HepG2 (cell line): ENCODE measurements around the gene TSSK3. TPM values are rescaled to one million over a fixed set of nuclear protein-coding genes. Genes with fewer than 3 reads are reported as not detected.

Experiments
- PAX8 ChIP-seq: sonication (generic); formaldehyde crosslinking; IDR thresholded peaks from 2 replicates; pipeline ENCODE4 v1.8.0; 2022; ENCODE audit warnings: mild to moderate bottlenecking, missing genetic modification reagents, borderline replicate concordance
- RCOR2 ChIP-seq: IDR thresholded peaks from 2 replicates; pipeline ENCODE4 v1.6.1; 2016; ENCODE audit warnings: missing biosample characterization, missing genetic modification reagents
- SKI ChIP-seq: fragments of 450-650 bp; IDR thresholded peaks from one replicate; pipeline ENCODE4 v1.6.1; 2018; ENCODE audit warnings: mild to moderate bottlenecking; ENCODE audit not compliant: partially characterized antibody
- TCF7 ChIP-seq: sonication (generic); IDR thresholded peaks from 2 replicates; pipeline ENCODE4 v1.6.1; 2016; ENCODE audit warnings: antibody characterized with exemption, low read depth
- ZC3H13 ChIP-seq: sonication (generic); formaldehyde crosslinking; IDR thresholded peaks from 2 replicates; pipeline ENCODE4 v1.8.1; 2023; ENCODE audit warnings: mild to moderate bottlenecking, missing genetic modification reagents, moderate library complexity
- ZFAT ChIP-seq: sonication (generic); formaldehyde crosslinking; conservative IDR thresholded peaks from 2 replicates; pipeline ENCODE4 v1.8.1; 2023; ENCODE audit warnings: missing genetic modification reagents, inconsistent platforms
- ZNF124 ChIP-seq: sonication (generic); formaldehyde crosslinking; IDR thresholded peaks from 2 replicates; pipeline ENCODE4 v1.4.0; 2020; ENCODE audit warnings: missing genetic modification reagents
- ZNF3 ChIP-seq: IDR thresholded peaks from 2 replicates; pipeline ENCODE4 v1.7.0; 2017; ENCODE audit warnings: inconsistent platforms
- ZNF326 ChIP-seq: sonication (generic); formaldehyde crosslinking; IDR thresholded peaks from 2 replicates; pipeline ENCODE4 v1.4.0; 2020; ENCODE audit warnings: missing genetic modification reagents, borderline replicate concordance
- ZSCAN29 ChIP-seq: sonication (generic); formaldehyde crosslinking; conservative IDR thresholded peaks from 2 replicates; pipeline ENCODE4 v1.4.0; 2020; ENCODE audit warnings: mild to moderate bottlenecking, missing genetic modification reagents
- polyA plus RNA-seq, 8 experiments: library from polyadenylated mRNA; depleted of rRNA in 3 of 8; stranded (reverse) in 7 of 8; unstranded in 1 of 8; fragments of >200 nt; fragmentation: Illumina TruSeq in 4 of 8; extraction: Trizol in 4 of 8; gene quantifications; 2 replicates each; pipeline versions ENCODE4 v1.2.1 to v1.2.3, GENCODE V29; 2011 to 2016; ENCODE audit warnings: low read depth in 4 of 8, missing spikeins in 1 of 8, mixed read lengths in 1 of 8; ENCODE audit not compliant: insufficient read depth in 1 of 8
- total RNA-seq, 5 experiments: library from RNA; depleted of rRNA; stranded (reverse); fragments of >200 nt; fragmentation: Illumina TruSeq; extraction: Trizol; gene quantifications; 2 replicates each; pipeline ENCODE4 v1.2.3, GENCODE V29; 2016; ENCODE audit warnings: low read depth in 1 of 5
- TF ChIP-seq, protein P1 (sequence below): sonication (generic); formaldehyde crosslinking; IDR thresholded peaks from 2 replicates; pipeline ENCODE4 v1.5.0; 2020; ENCODE audit warnings: mild to moderate bottlenecking, missing genetic modification reagents
- TF ChIP-seq, protein P2 (sequence below): sonication (generic); formaldehyde crosslinking; IDR thresholded peaks from 2 replicates; pipeline ENCODE4 v1.4.0; 2020; ENCODE audit warnings: missing genetic modification reagents
- TF ChIP-seq, protein P3 (sequence below): sonication (generic); formaldehyde crosslinking; IDR thresholded peaks from 2 replicates; pipeline ENCODE4 v1.5.0; 2020; ENCODE audit warnings: mild to moderate bottlenecking, missing genetic modification reagents
- TF ChIP-seq, protein P4 (sequence below): fragments of 450-650 bp; IDR thresholded peaks from 2 replicates; pipeline ENCODE4 v1.6.1; 2016
- TF ChIP-seq, protein P5 (sequence below): sonication (generic); formaldehyde crosslinking; IDR thresholded peaks from 2 replicates; pipeline ENCODE4 v1.9.0; 2022; ENCODE audit warnings: low read depth, missing genetic modification reagents
- TF ChIP-seq, protein P6 (sequence below): sonication (generic); formaldehyde crosslinking; IDR thresholded peaks from 2 replicates; pipeline ENCODE4 v1.4.0; 2020; ENCODE audit warnings: missing genetic modification reagents, low read depth, mild to moderate bottlenecking, borderline replicate concordance
- TF ChIP-seq, protein P7 (sequence below): sonication (generic); formaldehyde crosslinking; IDR thresholded peaks from 2 replicates; pipeline ENCODE4 v1.5.0; 2020; ENCODE audit warnings: mild to moderate bottlenecking, missing genetic modification reagents

The TSSK3 gene
- total and polyA plus RNA-seq, 2 of the 13 experiments (the other 11 are each of a cell fraction or from before 2014, with no cell fraction given), result 1.0 to 1.1 TPM

DNA sequence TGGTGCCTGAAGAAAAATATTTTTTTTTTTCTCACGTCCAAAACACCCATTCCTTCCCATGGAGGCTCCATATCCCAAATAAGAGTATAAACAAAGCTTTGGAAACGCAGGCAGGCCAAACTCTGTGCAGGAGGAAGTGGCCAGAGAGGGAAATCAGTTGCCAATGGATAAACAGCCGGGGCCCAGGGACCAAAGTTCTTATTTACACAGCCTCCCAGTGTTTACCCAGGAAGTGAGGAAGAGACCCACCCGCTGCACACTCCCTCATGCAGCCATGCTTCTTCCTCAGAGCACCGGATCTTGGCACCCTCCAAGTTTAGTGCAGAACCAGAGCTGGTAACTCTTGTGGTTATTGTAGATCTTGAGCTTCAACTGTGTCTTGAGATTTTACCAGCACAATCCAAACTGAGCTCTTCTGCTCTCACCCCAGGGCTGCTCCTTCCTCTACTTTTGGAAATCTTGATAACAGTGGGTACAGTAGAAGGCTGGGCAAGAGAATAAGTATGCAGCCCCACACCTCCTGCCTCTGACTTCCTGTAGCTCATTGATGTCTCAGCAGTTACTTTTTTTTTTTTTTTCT lies 40.5 kb upstream of the TSSK3 start (continued):
- no peak; the same call in 1 of the 2 replicates for TF ChIP-seq RCOR2
- TF ChIP-seq PAX8 (CRISPR knock-in tag), result no peak
- TF ChIP-seq TCF7, result no peak
- TF ChIP-seq ZFAT (CRISPR knock-in tag), result no peak
- TF ChIP-seq ZNF3 (CRISPR knock-in tag), result peak; percentile 58; the same call in 1 of the 2 replicates
- TF ChIP-seq ZNF326, result no peak
- TF ChIP-seq, protein P1, sequence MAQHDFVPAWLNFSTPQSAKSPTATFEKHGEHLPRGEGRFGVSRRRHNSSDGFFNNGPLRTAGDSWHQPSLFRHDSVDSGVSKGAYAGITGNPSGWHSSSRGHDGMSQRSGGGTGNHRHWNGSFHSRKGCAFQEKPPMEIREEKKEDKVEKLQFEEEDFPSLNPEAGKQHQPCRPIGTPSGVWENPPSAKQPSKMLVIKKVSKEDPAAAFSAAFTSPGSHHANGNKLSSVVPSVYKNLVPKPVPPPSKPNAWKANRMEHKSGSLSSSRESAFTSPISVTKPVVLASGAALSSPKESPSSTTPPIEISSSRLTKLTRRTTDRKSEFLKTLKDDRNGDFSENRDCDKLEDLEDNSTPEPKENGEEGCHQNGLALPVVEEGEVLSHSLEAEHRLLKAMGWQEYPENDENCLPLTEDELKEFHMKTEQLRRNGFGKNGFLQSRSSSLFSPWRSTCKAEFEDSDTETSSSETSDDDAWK (CRISPR knock-in tag), result no peak
- TF ChIP-seq, protein P2, sequence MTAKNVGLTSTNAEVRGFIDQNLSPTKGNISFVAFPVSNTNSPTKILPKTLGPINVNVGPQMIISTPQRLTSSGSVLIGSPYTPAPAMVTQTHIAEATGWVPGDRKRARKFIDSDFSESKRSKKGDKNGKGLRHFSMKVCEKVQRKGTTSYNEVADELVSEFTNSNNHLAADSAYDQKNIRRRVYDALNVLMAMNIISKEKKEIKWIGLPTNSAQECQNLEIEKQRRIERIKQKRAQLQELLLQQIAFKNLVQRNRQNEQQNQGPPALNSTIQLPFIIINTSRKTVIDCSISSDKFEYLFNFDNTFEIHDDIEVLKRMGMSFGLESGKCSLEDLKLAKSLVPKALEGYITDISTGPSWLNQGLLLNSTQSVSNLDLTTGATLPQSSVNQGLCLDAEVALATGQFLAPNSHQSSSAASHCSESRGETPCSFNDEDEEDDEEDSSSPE (CRISPR knock-in tag), result peak; percentile 47; the same call in 1 of the 2 replicates
- TF ChIP-seq ZSCAN29 (CRISPR knock-in tag), result peak; percentile 31; the same call in 1 of the 2 replicates
- TF ChIP-seq, protein P3, sequence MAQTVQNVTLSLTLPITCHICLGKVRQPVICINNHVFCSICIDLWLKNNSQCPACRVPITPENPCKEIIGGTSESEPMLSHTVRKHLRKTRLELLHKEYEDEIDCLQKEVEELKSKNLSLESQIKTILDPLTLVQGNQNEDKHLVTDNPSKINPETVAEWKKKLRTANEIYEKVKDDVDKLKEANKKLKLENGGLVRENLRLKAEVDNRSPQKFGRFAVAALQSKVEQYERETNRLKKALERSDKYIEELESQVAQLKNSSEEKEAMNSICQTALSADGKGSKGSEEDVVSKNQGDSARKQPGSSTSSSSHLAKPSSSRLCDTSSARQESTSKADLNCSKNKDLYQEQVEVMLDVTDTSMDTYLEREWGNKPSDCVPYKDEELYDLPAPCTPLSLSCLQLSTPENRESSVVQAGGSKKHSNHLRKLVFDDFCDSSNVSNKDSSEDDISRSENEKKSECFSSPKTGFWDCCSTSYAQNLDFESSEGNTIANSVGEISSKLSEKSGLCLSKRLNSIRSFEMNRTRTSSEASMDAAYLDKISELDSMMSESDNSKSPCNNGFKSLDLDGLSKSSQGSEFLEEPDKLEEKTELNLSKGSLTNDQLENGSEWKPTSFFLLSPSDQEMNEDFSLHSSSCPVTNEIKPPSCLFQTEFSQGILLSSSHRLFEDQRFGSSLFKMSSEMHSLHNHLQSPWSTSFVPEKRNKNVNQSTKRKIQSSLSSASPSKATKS, result no peak
- no peak for TF ChIP-seq SKI
- TF ChIP-seq, protein P4, sequence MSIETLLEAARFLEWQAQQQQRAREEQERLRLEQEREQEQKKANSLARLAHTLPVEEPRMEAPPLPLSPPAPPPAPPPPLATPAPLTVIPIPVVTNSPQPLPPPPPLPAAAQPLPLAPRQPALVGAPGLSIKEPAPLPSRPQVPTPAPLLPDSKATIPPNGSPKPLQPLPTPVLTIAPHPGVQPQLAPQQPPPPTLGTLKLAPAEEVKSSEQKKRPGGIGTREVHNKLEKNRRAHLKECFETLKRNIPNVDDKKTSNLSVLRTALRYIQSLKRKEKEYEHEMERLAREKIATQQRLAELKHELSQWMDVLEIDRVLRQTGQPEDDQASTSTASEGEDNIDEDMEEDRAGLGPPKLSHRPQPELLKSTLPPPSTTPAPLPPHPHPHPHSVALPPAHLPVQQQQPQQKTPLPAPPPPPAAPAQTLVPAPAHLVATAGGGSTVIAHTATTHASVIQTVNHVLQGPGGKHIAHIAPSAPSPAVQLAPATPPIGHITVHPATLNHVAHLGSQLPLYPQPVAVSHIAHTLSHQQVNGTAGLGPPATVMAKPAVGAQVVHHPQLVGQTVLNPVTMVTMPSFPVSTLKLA, result no peak
- peak; percentile 44; the same call in 1 of the 2 replicates for TF ChIP-seq ZNF124 (CRISPR knock-in tag)
- TF ChIP-seq ZC3H13 (CRISPR knock-in tag), result no peak
- TF ChIP-seq, protein P5, sequence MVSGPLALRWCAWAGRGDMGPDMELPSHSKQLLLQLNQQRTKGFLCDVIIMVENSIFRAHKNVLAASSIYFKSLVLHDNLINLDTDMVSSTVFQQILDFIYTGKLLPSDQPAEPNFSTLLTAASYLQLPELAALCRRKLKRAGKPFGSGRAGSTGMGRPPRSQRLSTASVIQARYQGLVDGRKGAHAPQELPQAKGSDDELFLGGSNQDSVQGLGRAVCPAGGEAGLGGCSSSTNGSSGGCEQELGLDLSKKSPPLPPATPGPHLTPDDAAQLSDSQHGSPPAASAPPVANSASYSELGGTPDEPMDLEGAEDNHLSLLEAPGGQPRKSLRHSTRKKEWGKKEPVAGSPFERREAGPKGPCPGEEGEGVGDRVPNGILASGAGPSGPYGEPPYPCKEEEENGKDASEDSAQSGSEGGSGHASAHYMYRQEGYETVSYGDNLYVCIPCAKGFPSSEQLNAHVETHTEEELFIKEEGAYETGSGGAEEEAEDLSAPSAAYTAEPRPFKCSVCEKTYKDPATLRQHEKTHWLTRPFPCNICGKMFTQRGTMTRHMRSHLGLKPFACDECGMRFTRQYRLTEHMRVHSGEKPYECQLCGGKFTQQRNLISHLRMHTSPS (CRISPR knock-in tag), result no peak
- TF ChIP-seq, protein P6, sequence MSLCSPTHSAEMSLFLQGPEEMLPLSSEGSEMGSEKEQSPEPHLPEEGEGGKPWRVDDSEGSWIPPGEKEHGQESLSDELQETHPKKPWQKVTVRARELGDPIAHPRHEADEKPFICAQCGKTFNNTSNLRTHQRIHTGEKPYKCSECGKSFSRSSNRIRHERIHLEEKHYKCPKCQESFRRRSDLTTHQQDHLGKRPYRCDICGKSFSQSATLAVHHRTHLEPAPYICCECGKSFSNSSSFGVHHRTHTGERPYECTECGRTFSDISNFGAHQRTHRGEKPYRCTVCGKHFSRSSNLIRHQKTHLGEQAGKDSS, result no peak; the same call in 1 of the 2 replicates
- TF ChIP-seq, protein P7, sequence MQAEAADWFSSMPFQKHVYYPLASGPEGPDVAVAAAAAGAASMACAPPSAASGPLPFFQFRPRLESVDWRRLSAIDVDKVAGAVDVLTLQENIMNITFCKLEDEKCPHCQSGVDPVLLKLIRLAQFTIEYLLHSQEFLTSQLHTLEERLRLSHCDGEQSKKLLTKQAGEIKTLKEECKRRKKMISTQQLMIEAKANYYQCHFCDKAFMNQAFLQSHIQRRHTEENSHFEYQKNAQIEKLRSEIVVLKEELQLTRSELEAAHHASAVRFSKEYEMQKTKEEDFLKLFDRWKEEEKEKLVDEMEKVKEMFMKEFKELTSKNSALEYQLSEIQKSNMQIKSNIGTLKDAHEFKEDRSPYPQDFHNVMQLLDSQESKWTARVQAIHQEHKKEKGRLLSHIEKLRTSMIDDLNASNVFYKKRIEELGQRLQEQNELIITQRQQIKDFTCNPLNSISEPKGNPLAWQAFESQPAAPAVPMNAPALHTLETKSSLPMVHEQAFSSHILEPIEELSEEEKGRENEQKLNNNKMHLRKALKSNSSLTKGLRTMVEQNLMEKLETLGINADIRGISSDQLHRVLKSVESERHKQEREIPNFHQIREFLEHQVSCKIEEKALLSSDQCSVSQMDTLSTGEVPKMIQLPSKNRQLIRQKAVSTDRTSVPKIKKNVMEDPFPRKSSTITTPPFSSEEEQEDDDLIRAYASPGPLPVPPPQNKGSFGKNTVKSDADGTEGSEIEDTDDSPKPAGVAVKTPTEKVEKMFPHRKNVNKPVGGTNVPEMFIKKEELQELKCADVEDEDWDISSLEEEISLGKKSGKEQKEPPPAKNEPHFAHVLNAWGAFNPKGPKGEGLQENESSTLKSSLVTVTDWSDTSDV (CRISPR knock-in tag), result no peak
